ENCODE data around the gene RASAL1.

DNA sequence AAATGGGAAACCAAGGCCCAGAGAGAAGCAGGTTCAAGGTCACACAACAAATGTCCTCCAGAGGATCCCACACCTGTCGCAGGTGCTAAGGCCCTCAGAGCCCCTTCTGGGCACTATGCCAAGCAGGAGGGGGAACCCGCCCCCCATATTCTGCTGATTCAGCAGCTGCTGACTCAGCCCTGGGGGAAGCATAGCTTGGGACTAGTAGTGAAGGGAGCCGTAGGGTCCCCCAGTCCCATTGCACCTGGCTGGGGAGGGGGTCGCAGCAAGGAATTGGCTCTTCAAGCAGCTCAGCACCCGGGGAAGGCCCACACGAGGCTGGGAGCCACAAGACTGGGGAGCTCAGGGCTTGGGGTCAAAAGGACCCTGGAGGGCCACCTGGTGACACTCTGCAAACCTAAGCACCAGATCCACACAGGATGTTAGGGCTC is 1.0 kb downstream of the RASAL1 start:
- no peak for TF ChIP-seq CTCF (IDR thresholded peaks at IDR 0.05)
- TF ChIP-seq EZH2 (IDR thresholded peaks at IDR 0.05; ENCODE audit: borderline replicate concordance, insufficient read depth, low read depth, low read length, poor library complexity, severe bottlenecking): no peak
